Nephron (organoid): ENCODE data around the gene ZSWIM1.
A peak's percentile ranks its signal among the peaks of the same experiment; 100 is the strongest.
"Not testable (repeated sequence)": the region's sequence is repeated elsewhere in the genome, so short reads cannot be mapped to it uniquely, and the experiment has no call there.

ENCODE experiments used
- H3K27ac Mint-ChIP-seq, 3 experiments: 2 replicates each; pipeline ENCODE4 v1.8.0; 2020; ENCODE audit warnings: mixed read lengths in 3 of 3, mild to moderate bottlenecking in 2 of 3, moderate library complexity in 1 of 3
- H3K27me3 Mint-ChIP-seq: 2 replicates; pipeline ENCODE4 v1.8.0; 2021; ENCODE audit warnings: low read depth, mild to moderate bottlenecking, moderate library complexity, mixed read lengths
- H3K36me3 Mint-ChIP-seq: 2 replicates; pipeline ENCODE4 v1.8.0; 2020; ENCODE audit warnings: low read depth, mixed read lengths
- H3K4me1 Mint-ChIP-seq: 2 replicates; pipeline ENCODE4 v1.8.0; 2020; ENCODE audit warnings: mixed read lengths
- H3K4me3 Mint-ChIP-seq, 3 experiments: 2 replicates each; pipeline ENCODE4 v1.8.0; 2020; ENCODE audit warnings: mild to moderate bottlenecking in 3 of 3, mixed read lengths in 3 of 3, moderate library complexity in 2 of 3
- H3K9me3 Mint-ChIP-seq: 2 replicates; pipeline ENCODE4 v1.8.0; 2020; ENCODE audit warnings: mixed read lengths
- TF ChIP-seq, protein P1 (sequence below), 3 experiments: fragments of 200-600 bp; sonication (generic); IDR thresholded peaks; one replicate each; pipeline ENCODE4 v1.5.0; 2021; ENCODE audit warnings: antibody characterized with exemption in 3 of 3; ENCODE audit not compliant: unreplicated experiment in 3 of 3

Gene ZSWIM1

DNA sequence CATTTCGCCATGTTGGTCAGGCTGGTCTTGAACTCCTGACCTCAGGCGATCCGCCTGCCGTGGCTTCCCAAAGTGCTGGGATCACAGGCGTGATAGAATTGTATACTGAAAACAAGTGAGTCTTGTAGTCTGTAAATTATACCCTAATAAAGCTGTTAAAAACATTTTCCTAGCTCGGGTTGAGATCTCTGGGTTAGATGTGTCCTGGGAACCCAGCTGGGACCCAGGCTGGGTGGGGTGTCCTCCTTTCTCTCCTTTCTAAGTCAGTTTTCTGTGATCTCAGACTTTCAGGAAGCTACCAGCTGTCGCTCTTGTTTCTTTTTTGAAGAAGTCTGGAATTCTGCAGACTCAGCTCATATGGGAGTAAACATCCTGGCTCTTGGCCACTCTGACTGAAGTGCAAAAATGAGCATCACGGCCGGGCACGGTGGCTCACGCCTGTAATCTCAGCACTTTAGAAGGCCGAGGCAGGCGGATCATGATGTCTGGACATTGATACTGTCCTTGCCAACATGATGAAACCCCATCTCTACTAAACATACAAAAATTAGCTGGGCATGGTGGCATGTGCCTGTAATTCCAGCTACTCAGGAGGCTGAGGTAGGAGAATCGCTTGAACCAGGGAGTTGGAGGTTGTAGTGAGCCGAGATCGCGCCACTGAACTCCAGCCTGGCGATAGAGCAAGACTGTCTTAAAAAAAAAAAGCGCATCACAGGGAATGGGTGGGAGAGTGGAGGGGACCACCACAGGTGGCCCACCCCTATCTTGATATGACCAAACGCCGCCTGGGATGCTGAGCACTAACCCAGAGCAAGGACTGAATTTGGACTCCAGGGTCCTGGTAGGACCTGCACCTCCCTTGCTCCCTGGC is 43.6 kb downstream of the ZSWIM1 start:
- no peaks in the 10 kb centered on the region for H3K27me3 Mint-ChIP-seq
- H3K4me1 Mint-ChIP-seq: peaks cover 46% of the 10 kb centered on the region
- TF ChIP-seq, protein P1, sequence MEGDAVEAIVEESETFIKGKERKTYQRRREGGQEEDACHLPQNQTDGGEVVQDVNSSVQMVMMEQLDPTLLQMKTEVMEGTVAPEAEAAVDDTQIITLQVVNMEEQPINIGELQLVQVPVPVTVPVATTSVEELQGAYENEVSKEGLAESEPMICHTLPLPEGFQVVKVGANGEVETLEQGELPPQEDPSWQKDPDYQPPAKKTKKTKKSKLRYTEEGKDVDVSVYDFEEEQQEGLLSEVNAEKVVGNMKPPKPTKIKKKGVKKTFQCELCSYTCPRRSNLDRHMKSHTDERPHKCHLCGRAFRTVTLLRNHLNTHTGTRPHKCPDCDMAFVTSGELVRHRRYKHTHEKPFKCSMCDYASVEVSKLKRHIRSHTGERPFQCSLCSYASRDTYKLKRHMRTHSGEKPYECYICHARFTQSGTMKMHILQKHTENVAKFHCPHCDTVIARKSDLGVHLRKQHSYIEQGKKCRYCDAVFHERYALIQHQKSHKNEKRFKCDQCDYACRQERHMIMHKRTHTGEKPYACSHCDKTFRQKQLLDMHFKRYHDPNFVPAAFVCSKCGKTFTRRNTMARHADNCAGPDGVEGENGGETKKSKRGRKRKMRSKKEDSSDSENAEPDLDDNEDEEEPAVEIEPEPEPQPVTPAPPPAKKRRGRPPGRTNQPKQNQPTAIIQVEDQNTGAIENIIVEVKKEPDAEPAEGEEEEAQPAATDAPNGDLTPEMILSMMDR (IDR thresholded peaks at IDR 0.05; ENCODE audit: unreplicated experiment in 3 of 3): no peak
- H3K4me3 Mint-ChIP-seq: peak overlapping the region; percentile 54 to 69 (median 64)
- H3K9me3 Mint-ChIP-seq: no peaks in the 10 kb centered on the region
- no peaks in the 10 kb centered on the region for H3K36me3 Mint-ChIP-seq
- peak overlapping the region; percentile 93 to 97 (median 96) for H3K27ac Mint-ChIP-seq

DNA sequence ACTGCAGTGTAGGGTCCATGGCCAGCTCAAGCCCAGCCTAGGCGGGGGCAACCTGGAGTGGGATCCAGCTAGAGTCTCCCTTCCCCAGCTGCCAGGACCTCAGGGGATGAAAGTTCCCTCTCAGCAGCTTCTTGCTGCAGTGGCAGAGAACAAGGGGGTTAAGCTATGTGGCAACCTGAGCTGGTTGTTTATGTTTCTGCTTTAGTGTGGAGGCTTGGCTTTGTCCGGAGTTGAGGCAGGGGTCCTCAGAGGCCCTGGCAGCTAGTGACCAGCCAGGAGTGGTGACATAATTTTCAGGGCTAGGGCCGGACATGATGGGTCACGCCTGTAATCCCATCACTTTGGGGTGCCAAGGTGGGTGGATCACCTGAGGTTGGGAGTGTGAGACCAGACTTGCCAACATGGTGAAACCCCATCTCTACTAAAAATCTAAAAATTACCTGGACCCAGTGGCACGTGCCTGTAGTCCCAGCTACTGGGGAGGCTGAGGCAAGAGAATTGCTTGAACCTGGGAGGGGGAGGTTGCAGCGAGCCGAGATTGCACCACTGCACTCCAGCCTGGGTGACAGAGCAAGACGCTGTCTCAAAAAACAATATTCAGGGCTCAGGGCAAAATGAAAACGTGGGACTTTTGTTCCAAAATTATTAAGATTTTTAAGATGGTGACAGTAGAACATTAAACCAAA is 44.9 kb downstream of the ZSWIM1 start:
- Mint-ChIP-seq H3K9me3 (no peaks in the 10 kb centered on the region), H3K4me3 (peak overlapping the region in 1 of 3 experiments; percentile 12), H3K4me1 (peaks cover 33% of the 10 kb centered on the region), H3K36me3 (no peaks in the 10 kb centered on the region), H3K27me3 (no peaks in the 10 kb centered on the region), H3K27ac (peak overlapping the region; percentile 93 to 97 (median 96))
- TF ChIP-seq, protein P1 (IDR thresholded peaks at IDR 0.05; ENCODE audit: unreplicated experiment in 3 of 3): no peak

DNA sequence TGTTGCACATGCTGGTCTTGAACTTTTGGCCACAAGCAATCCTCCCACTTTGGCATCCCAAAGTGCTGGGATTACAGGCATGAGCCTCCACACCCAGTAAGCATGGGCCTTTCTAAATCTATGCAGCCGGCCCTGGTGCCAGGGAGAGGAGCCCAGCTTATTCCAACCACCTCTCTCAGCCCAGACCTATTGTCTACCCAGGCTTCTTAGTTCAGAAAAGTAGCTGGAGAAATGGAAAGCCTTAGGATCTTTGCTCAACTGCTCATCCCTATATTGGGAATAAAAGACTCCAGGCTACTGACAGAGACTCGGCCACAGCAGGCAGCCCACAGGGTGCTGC is 45.7 kb downstream of the ZSWIM1 start:
- Mint-ChIP-seq H3K4me3 (no peak overlapping the region), H3K27me3 (no peaks in the 10 kb centered on the region), H3K9me3 (no peaks in the 10 kb centered on the region), H3K27ac (peak overlapping the region in 2 of 3 experiments; percentile 26 to 41), H3K36me3 (no peaks in the 10 kb centered on the region), H3K4me1 (peaks cover 25% of the 10 kb centered on the region)
- TF ChIP-seq, protein P1 (IDR thresholded peaks at IDR 0.05; ENCODE audit: unreplicated experiment in 3 of 3): no peak

DNA sequence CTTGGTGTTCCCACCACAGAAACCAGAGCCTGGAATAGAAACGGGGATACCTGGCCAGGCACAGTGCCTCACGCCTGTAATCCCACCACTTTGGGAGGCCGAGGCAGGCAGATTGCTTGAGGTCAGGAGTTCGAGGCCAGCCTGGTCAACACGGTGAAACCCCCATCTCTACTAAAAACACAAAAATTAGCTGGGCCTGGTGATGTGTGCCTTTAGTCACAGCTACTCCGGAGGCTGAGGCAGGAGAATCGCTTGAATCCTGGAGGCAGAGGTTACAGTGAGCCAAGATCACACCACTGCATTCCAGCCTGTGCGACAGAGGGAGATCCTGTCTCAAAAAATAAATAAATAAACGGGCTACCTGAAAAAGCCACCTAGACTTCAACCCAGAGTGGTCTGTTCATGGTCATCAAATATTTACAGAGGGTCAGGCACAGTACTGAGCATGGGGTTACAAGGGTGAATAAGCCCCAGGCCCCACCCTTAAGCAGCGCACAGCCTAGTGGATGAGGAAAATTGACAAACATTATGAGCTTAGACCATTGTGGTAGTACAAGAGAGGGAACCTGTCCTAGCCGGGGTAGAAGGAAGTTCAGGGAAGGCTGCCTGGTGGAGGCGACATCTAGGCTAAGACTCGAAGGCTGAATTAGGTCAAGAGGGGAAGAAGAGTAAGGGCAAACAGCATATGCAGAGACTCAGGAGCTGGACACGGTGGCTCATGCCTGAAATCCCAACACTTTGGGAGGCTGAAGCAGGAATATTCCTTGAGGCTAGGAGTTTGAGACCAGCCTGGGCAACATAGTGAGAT is 46.2 kb downstream of the ZSWIM1 start:
- Mint-ChIP-seq H3K9me3 (no peaks in the 10 kb centered on the region), H3K27me3 (no peaks in the 10 kb centered on the region), H3K27ac (peak overlapping the region in 2 of 3 experiments; percentile 26 to 41), H3K36me3 (no peaks in the 10 kb centered on the region), H3K4me3 (no peak overlapping the region), H3K4me1 (peaks cover 22% of the 10 kb centered on the region)
- TF ChIP-seq, protein P1 (IDR thresholded peaks at IDR 0.05; ENCODE audit: unreplicated experiment in 3 of 3): no peak

DNA sequence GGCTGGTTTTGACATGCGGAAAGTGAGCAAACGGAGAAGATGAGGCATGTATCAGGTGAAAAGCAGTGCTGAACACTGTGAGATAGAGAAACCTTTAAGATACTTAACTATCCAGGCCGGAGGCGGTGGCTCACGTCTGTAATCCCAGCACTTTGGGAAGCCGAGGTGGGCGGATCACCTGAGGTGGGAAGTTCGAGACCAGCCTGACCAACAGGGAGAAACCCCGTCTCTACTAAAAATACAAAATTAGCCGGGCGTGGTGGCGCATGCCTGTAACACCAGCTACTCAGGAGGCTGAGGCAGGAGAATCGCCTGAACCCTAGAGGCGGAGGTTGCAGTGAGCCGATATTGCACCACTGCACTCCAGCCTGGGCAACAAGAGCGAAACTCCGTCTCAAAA is 50.7 kb downstream of the ZSWIM1 start:
- H3K4me1 Mint-ChIP-seq: peaks cover 11% of the 10 kb centered on the region
- not testable (repeated sequence) for H3K27me3 Mint-ChIP-seq, H3K36me3 Mint-ChIP-seq

More for the DNA sequence above, 50.7 kb downstream of the ZSWIM1 start:
- not testable (repeated sequence) for H3K9me3 Mint-ChIP-seq, H3K27ac Mint-ChIP-seq
- peak overlapping the region; percentile 8 to 47 (median 41) for H3K4me3 Mint-ChIP-seq
